HG02763 (cell line): ENCODE measurements around the gene TMBIM4.
"Not testable (repeated sequence)": the region's sequence is repeated elsewhere in the genome, so short reads cannot be mapped to it uniquely, and the experiment has no call there.

Source experiments
- ATAC-seq: cut with Tn5 transposase; IDR thresholded peaks from one replicate; pipeline ENCODE4 v1.9.1; 2021; ENCODE audit warnings: mild to moderate bottlenecking, moderate library complexity; ENCODE audit not compliant: unreplicated experiment

TMBIM4 gene, protein sequence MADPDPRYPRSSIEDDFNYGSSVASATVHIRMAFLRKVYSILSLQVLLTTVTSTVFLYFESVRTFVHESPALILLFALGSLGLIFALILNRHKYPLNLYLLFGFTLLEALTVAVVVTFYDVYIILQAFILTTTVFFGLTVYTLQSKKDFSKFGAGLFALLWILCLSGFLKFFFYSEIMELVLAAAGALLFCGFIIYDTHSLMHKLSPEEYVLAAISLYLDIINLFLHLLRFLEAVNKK

DNA sequence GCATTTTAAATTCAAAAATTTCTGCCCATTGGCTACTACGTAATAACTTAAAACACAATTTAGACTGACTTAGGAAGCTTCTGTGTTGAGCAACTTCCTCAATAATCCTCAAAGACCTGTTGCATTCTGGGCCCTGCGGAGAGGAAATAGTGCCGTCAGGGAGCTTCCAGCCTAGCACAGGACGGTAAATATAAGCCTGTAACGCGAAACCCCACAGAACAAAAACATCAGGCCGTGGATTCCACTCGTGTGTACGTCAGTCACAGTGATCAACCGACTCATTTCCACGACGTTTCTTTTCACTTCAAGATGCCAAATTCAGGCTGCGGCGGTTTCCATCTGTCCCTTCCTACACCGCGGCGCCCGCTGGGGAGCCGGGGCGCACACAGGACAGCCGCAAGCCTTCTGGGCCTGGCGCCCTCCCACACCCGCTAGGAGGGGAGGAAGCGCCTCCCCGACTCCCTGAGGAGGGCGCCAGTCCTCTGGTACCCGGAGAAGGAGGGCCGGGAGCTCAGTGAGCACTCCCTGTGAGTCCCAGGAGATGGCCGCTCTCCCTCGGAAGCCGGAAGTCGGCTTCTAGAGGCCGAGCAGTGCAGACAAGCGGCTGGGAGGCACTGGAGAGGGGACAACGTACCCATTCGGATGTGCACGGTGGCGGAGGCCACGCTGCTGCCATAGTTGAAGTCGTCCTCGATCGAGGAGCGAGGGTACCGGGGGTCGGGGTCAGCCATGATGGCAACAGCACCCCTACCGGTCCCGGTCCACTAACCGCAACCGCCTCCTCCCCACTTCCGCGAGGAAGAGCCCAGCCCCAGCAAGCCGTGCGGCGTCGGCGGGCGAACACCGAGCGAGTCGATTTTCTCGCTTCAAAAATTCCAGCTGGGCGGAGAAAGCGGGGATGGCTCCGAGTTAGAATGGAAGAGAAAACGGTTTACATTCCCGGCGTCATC is at the start of gene TMBIM4:
TSS of gene TMBIM4 (minus strand) at position 776 of the 950 bp plus-strand sequence. CDS start at position 731, 45 bp downstream.
- peak; percentile 90 for ATAC-seq

DNA sequence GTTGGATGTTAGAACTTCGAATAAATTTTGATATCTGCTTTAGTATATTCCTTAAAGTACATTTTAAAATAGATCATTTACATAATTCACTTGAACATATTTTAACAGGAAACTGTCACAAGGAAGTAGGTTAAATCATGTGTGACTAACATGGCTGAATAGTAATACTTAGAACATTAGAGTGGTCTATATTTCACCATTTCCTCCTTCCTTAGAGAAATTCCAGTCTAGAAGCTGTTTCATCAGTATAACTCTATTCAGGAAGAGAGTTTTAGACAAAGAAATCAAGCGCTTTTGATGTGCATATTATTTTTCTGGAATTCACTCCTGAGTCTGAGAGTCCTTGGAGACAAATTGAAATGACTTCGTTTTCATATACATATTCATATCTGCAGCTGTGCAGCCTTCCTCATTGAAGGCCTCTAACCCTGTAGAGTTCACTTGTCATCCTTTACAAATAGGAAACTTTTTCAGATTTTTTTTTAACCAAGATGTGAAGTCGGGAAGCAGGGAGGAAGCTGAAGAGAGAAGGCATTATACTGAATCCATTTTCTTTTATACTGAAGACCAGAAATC is 47.6 kb upstream of the TMBIM4 start:
- ATAC-seq: no peak

DNA sequence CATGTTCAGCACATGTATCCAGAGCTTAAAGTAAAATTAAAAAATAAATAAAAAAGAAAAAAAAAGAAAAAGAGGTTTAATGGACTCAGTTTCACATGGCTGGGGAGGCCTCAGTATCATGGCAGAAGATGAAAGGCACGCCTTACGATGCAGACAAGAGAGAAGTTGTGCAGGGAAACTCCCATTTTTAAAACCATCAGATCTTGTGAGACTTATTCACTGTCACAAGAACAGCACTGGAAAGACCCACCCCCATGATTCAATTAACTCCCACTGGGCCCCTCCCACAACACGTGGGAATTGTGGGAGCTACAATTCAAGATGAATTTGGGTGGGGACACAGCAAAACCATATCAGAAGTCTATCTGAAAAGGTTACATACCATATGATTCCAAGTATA is 43.2 kb upstream of the TMBIM4 start:
- not testable (repeated sequence) for ATAC-seq

DNA sequence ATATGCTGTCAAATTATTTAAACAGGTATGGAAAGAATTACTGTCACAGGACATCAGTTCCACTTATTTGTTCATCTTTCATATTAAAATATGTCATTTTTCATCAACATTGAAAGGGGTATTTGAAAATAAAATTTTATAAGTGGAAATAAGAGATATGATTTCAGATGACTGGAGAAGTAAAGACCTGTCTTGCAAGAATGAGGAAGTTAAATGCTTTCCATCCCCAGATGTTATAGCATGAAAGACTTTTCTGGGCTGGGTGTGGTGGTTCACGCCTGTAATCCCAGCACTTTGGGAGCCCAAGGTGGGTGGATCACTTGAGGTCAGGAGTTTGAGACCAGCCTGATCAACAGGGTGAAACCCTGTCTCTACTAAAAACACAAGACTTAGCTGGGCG is 41.8 kb upstream of the TMBIM4 start:
- ATAC-seq: not testable (repeated sequence)

DNA sequence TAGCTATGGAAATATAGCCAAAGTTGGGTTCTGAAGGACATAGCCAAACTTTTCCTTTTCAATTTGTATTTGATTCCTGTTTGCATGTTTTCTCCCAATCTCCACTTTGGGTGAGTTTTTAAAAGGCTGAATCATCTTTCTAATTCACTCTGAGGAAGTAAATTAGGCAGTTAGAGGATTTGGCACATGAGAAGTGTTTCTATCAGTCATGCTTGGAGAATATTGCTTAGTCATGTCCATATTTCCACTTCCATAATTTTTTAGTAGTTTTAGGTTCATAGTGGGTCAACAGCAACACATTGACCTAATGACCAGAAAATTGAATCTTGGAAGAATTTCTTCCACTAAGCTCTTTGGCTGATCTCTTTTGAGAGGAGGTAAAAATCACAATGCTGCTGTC is 41.0 kb upstream of the TMBIM4 start:
- ATAC-seq: no peak

DNA sequence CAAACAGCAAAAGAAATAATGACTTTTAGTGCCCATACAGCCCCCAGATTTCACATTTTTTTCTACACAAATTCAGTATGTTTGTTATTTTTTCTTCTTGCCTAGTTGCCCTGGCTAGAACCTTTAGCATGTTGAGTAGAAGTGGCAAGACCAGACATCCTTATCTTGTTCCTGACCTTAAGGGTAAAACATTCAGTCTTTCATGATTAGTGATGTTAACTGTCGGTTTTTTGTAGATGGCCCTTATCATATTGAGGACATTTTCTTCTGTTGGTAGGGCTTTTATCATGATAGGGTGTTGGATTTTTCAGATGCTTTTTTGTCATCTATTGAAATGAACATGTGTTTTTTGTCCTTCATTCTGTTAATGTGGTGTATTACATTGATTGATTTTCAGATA is 36.3 kb upstream of the TMBIM4 start:
- ATAC-seq: no peak

DNA sequence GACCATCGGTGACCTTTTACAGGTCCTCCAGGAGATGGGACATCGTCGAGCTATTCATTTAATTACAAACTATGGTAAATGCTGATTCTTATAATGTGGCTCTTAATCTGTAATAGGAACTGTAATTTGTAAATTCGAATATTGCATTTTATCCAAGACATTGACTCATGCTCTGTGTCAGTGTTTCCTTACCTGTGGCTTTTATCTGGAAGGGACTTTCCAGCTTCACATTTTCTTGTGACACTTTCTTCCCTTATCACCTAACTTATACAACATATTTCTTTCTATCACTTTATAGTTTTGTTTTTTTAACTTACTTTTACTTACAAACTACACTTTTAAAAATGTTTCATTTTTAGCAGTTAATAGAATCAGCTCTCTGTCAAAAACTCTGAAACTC is 34.0 kb upstream of the TMBIM4 start:
- no peak for ATAC-seq

DNA sequence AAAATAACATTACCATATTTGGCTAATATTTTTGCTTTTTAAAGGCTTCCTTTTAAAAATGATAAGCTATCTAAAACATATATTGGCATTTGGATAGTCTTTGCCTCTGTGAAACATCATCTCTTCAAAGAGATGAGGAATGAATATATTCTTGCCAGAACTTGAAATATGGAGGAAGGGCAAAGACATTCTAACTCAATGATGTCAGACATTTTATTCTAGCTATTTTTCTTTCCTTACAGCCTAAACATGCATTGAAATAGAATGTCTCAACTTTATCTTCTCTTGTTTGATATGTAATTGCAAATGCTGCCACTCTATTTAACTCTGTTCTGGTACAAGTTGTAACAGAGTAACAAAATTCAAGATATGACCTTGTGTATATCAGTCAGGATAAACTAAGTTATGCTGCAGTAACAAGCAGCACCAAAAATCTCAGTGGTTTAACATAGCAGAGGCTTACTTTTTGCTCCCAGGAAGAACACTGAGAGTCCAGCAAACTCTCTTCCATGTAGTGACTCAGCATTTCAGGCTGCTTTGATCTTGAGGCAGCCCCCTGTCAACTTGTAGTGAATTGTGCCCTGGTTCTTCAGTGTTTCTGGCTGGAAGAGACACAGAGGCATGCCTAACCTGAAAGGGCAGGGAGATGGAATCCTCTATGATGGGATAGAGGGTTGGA is 30.2 kb upstream of the TMBIM4 start:
- ATAC-seq: no peak

DNA sequence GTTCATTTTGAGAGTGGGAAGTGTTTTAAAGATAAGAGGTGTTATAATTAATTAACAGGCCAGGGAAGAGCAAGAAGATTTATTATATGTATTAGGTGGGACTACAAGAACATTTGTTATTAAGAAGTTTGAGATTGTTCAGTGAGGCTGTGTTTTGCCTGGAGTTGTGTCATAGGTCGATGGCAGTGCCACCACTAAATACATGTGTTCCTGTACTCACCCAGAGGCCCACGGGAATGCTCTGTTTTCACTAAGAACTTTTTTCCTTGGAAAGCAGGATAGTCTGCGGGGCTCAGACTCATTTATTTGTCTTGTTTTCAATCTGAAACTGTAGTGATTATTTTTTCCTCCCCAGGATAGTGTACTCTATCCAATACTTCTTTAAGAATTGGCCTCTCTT is 29.3 kb upstream of the TMBIM4 start:
- ATAC-seq: no peak

DNA sequence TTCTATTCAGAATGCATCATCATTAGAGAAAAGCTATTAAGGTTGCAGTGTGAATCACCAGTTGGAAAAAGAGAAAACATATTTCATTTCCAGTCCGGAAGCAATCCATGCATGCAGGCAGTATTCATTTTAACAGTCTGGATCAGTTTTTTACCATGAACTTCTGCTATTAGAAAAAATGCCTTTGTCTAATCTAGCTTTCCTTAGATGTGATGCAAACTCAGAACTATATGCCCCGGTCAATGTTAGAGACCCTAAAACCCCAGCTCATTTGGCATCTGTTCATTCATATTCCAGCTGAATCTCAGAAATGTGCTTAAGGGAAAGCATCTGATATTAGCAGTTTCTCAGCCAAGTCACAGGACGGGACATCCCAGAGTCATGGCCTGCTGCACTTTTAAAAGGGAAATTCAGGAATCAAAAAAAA is 27.7 kb upstream of the TMBIM4 start:
- ATAC-seq: no peak

DNA sequence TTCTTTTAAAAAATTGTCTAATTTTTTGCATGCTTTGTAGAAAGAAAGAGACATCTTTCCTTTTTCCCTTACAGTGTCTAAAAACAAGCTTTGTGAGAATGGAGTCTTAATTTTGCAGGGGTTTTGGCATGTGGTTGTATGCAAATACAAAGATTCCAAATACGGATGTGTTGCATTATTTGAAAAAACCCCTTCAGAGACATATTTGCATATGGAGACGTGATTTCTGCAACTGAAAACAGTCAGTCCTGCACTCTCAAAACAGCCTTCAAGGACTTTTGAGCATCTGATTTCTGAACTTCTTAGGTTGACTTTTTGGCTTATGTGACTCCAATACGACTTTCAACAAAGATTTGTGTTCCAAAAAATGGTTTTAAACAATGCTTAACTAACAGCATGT is 27.0 kb upstream of the TMBIM4 start:
- ATAC-seq: peak; percentile 93

DNA sequence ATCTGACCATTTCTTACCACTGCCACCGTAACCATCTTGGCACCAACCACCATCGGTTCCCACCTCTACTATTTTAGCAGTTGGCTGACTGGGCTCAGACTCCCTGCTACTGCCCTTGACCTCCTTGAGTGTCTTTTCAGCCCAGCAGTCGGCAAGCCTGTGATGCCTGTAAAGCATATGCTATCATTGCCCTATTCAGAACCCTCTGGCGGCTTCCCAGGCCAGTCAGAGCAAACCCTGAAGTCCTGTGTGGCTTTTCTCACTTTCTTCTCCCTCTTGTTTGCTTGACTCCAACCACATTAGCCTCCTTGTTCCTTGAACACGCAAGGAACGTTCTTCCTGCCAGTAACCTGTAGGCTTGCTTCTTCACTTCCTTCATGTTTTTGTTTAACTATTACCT is 25.4 kb upstream of the TMBIM4 start:
- ATAC-seq: no peak

DNA sequence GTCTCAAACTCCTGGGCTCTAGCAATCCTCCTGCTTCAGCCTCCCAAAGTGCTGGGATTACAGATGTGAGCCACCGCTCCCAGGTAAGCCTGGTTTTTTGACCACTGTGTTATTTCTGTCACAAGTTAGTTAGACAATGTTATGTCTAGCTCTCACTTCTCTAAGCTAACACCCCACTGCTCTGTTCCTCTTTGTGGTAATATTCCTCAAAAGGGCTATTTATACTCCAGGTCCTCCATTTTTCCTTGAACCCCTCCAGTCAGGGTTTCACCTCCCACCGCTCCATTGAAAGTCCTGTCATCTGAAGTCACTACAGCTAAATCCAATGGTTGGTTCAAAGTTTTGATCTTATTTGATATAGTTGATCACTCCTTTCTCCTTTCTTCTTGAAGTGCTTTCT is 24.3 kb upstream of the TMBIM4 start:
- ATAC-seq: no peak

DNA sequence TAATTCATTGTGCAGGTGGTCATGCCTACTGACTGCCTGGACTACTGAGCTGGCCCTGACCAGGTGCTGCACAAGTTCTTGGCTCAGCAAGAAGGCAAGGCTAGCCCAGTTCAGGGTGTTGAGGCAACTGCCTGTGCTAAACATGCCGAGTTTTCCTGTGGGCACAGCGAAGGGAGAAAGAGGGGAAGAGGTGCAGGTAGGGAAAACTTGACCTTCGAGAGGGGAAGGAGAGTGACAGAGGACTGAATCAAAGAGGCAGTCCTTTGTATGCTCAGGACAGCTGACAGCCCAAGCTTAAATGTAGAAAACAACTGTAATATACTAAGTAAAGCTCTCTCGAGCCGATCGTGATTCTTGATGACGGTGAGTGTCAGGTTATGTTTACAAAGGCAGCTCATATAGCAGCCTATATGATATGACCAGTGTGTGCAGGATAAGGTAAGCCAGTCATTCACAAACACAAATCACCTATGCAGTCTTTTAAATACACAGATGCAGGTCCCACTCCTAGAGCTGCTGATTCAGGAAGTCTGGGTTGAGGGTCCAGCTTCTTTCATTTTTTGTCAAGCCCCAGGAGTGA is 21.8 kb upstream of the TMBIM4 start:
- ATAC-seq: no peak

DNA sequence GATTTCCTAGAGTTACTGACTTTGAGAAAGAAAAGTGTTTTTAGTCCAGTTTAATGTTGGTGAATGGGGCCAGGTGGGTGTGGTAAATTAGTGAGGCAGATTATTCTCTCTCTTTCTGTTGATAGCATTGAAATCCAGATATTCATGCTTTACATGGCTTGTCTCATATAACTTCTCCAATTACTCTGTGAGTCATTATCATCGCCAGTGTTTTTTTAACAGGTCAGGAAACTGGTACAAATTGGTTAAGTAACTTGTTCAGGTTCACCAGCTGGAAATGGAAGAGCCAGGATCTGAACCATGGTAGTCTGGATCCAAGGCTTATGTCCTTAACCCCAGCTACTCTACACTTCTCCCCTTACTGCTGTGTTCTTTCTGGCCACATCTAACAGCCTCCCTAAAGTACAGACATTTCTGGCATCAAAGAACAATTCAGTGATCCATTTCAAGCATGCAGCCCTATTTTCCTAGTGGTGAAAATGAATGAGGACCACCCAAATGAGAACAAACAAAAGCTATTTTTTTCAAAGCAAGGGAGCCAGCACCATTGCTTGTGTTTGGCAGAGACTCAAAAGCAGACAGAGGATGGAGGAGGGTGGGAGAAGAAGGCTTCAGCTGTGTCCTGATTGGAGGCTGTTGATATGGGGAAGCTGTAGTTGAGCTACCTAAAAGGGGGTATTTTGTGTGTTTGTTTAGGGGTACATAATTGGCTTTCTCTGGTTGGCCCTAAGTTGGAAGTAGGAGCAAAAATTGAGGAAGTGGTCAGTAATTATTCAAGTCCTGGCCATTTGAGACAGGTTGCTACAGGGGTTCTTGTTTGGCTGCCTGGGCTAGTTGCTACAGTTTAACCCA is 20.9 kb upstream of the TMBIM4 start:
- no peak for ATAC-seq

DNA sequence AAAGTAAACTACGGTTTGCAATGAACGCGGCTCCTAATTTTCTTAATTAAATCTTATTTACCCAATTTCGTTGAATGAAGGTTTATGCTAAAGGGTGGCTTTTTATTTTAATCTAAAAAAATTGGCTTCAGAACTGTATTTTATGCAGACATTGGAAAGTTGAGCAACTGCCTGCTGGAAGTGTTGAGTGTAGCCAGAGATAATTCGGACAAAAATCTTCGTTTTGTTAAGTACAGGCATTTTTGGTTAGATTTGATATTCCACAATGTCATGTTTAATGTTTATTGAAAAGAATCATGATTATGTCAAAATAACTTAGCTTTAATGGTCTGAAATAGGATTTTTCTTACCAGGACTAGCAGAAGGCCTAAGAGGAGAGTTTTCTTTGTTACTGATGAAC is 20.1 kb upstream of the TMBIM4 start:
- no peak for ATAC-seq

DNA sequence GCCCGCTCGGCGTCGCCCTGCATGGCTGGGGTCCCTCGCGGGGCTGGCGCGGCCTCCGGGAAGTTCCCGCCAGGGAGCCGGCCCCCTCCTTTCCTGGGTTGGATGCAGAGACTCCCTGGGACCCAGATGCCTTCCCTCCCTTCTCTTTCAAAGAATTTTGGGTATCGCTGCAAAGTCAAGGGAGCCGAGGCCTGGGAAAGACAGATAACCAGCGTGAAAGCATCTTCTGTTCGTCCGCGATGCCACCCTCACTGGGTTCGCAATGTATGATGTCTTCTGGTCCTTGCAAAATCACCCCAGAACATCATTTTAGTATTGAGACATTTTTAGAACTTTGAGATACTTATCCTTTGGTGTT is 19.7 kb upstream of the TMBIM4 start:
- no peak for ATAC-seq

DNA sequence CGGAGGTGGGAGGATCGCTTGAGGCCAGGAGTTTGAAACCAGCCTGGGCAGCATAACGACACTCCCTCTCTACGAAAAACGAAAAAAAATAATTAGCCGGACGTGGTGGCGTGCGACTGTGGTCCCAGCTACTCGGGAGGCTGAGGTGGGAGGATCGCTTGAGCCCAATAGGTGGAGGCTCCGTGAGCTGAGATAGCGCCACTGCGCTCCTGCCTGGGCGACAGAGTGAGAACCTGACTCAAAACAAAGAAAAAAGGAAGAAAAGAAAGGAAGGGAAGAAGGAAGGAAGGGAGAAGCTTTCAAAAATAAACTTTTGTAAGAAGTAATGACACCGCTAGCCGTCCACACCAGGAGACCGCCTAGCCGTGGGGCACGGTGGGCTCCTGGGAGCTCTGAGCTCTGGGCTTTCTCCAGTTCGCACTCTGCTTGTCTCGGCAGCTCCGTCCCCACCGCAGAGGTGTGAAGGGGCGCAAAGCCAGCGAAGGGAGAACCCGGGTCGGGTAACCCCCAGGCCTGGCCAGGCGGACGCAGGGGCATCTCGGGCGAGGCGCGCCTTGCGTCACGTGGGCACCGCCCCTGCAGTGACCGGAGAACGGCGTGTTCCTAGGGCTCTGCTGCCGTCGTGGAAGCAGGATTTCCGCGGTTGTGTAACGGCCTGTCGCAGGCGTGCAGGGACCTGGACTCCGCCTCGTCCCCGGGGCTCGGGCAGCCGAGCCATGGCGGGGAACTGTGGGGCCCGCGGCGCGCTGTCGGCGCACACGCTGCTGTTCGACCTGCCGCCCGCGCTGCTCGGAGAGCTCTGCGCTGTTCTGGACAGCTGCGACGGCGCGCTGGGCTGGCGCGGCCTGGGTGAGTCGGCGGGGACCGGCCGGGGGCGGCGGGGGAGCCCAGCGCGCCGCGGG is 19.0 kb upstream of the TMBIM4 start, which contains the start of gene IRAK3:
TSS of gene IRAK3 (plus strand) at position 631 of the 902 bp plus-strand sequence. CDS start at position 717, 86 bp downstream.
- ATAC-seq: peak; percentile 46

DNA sequence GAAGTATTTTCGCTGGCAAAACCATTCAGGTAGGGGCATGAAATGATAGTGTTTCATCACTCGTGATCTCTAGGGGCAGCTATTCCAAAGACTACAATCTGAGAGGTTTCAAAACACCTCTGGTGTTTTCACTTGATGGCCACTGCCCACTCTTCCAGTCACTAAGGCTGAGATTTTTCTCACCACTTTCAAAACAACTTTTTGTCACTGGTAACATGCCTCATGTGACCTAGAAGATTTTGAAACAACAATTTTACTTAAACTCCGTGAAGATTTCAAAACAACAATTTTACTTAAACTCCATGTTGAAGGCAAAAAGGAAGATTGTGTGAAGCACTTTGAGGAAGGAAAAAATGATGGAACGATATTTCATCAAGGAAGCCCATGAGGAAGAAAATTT is 18.0 kb upstream of the TMBIM4 start:
- ATAC-seq: no peak
